HepG2 (cell line): ENCODE data around the gene MMP17. TPM values are rescaled to one million over a fixed set of nuclear protein-coding genes. Genes with fewer than 3 reads are reported as not detected.

Source experiments
- AHR ChIP-seq: IDR thresholded peaks from 2 replicates; pipeline ENCODE4 v1.6.1; 2018; ENCODE audit warnings: missing genetic modification reagents, missing compliant biosample characterization
- ARID4A ChIP-seq: sonication (generic); formaldehyde crosslinking; IDR thresholded peaks from 2 replicates; pipeline ENCODE4 v1.5.0; 2020; ENCODE audit warnings: mild to moderate bottlenecking, missing genetic modification reagents, borderline replicate concordance
- FOXA1 ChIP-seq, 2 experiments: fragments of 450-650 bp in 1 of 2; sonication (generic) in 1 of 2; formaldehyde crosslinking in 1 of 2; IDR thresholded peaks; 2 replicates each; pipeline versions ENCODE4 v1.4.0 to v1.6.1; 2016 to 2020; ENCODE audit warnings: missing genetic modification reagents in 1 of 2
- MTA1 ChIP-seq: sonication (generic); formaldehyde crosslinking; IDR thresholded peaks from 2 replicates; pipeline ENCODE4 v1.4.0; 2020; ENCODE audit warnings: missing genetic modification reagents, mild to moderate bottlenecking, borderline replicate concordance
- ZNF121 ChIP-seq: sonication (generic); formaldehyde crosslinking; IDR thresholded peaks from 2 replicates; pipeline ENCODE4 v1.5.0; 2020; ENCODE audit warnings: mild to moderate bottlenecking, missing genetic modification reagents
- ZNF274 ChIP-seq: sonication (generic); formaldehyde crosslinking; IDR thresholded peaks from 2 replicates; pipeline ENCODE4 v1.5.1; 2020; ENCODE audit warnings: mild to moderate bottlenecking, missing genetic modification reagents
- ZNF407 ChIP-seq: sonication (generic); formaldehyde crosslinking; IDR thresholded peaks from one replicate; pipeline ENCODE4 v1.5.1; 2020; ENCODE audit warnings: mild to moderate bottlenecking, missing genetic modification reagents; ENCODE audit errors: not compliant biosample characterization
- polyA plus RNA-seq, 8 experiments: library from polyadenylated mRNA; depleted of rRNA in 3 of 8; stranded (reverse) in 7 of 8; unstranded in 1 of 8; fragments of >200 nt; fragmentation: Illumina TruSeq in 4 of 8; extraction: Trizol in 4 of 8; gene quantifications; 2 replicates each; pipeline versions ENCODE4 v1.2.1 to v1.2.3, GENCODE V29; 2011 to 2016; ENCODE audit warnings: low read depth in 4 of 8, missing spikeins in 1 of 8, mixed read lengths in 1 of 8; ENCODE audit not compliant: insufficient read depth in 1 of 8
- total RNA-seq, 5 experiments: library from RNA; depleted of rRNA; stranded (reverse); fragments of >200 nt; fragmentation: Illumina TruSeq; extraction: Trizol; gene quantifications; 2 replicates each; pipeline ENCODE4 v1.2.3, GENCODE V29; 2016; ENCODE audit warnings: low read depth in 1 of 5

MMP17 gene
- total and polyA plus RNA-seq, 2 of the 13 experiments (the other 11 are each of a cell fraction or from before 2014, with no cell fraction given) = 0.55 to 0.80 TPM

- TF ChIP-seq ARID4A (CRISPR knock-in tag) (0 out of 2 replicates have a peak, but pooled peaks have one; percentile 26), AHR (0 out of 2 replicates have a peak, but pooled peaks have one; percentile 48), ZNF121 (CRISPR knock-in tag) (0 out of 2 replicates have a peak, but pooled peaks have one; percentile 26), FOXA1 (IDR thresholded peaks at IDR 0.05) (no peak), FOXA1 (CRISPR knock-in tag; IDR thresholded peaks at IDR 0.05) (0 out of 2 replicates have a peak, but pooled peaks have one; percentile 10), ZNF407 (CRISPR knock-in tag) (peak; percentile 64), MTA1 (CRISPR knock-in tag) (peak; percentile 28; the same call in 1 of the 2 replicates), ZNF274 (CRISPR knock-in tag) (0 out of 2 replicates have a peak, but pooled peaks have one; percentile 47)
These were observed 64.8 kb downstream of the MMP17 start (continued) for GRCh38 chr12:131892711-131893604.
